PC-3 (cell line): ENCODE measurements around the gene TIPRL. TPM values are rescaled to one million over a fixed set of nuclear protein-coding genes. Genes with fewer than 3 reads are reported as not detected.

Experiments used
- ATAC-seq: fragments of 200-7000 bp; cut with Tn5 transposase; 2 replicates; pipeline ENCODE4 v1.9.1; 2020; ENCODE audit warnings: mild to moderate bottlenecking, moderate library complexity
- BruUV-seq: library from RNA; stranded (reverse); fragments of 400-500 nt; replicated peaks from 2 replicates; lab custom pipeline; 2021; lab: Mats Ljungman, UMichigan
- CTCF ChIA-PET: fragments of 300-600 bp; sonication (Branson Sonifier 250); formaldehyde crosslinking; loops from one replicate; lab custom pipeline; 2022; ENCODE audit warnings: antibody characterized with exemption; lab: Charles Lee
- POLR2A ChIA-PET: fragments of 300-600 bp; sonication (Branson Sonifier 250); formaldehyde crosslinking; loops from one replicate; lab custom pipeline; 2022; ENCODE audit warnings: antibody characterized with exemption; ENCODE audit not compliant: unreplicated experiment; lab: Charles Lee
- DNase-seq: peaks from one replicate; pipeline ENCODE4 v3.0.0-alpha.2; 2015
- H2AFZ ChIP-seq: fragments of 300-600 bp; sonication (generic); 2 replicates; pipeline ENCODE4 v1.6.0; 2016; ENCODE audit warnings: antibody characterized with exemption, low read length
- H3F3A ChIP-seq: fragments of 300-600 bp; sonication (generic); one replicate; pipeline ENCODE4 v1.6.0; 2017; ENCODE audit warnings: antibody characterized with exemption, low read length, control low read depth, mild to moderate bottlenecking; ENCODE audit not compliant: unreplicated experiment
- H3K27ac ChIP-seq: fragments of 300-600 bp; sonication (generic); 2 replicates; pipeline ENCODE4 v1.5.1; 2016; ENCODE audit warnings: mild to moderate bottlenecking, low read length
- H3K27me3 ChIP-seq: fragments of 300-600 bp; sonication (generic); 2 replicates; pipeline ENCODE4 v1.6.1; 2016; ENCODE audit warnings: low read length, mixed read lengths
- H3K36me3 ChIP-seq: fragments of 300-600 bp; sonication (generic); 2 replicates; pipeline ENCODE4 v1.6.1; 2016; ENCODE audit warnings: low read depth, mixed run types, low read length, mixed read lengths
- H3K4me1 ChIP-seq: fragments of 300-600 bp; sonication (generic); 2 replicates; pipeline ENCODE4 v1.5.1; 2016; ENCODE audit warnings: low read length; ENCODE audit not compliant: insufficient read depth
- H3K4me2 ChIP-seq: fragments of 300-600 bp; sonication (generic); 2 replicates; pipeline ENCODE4 v1.6.0; 2016; ENCODE audit warnings: low read length
- H3K4me3 ChIP-seq: fragments of 300-600 bp; sonication (generic); 2 replicates; pipeline ENCODE4 v1.5.1; 2016; ENCODE audit warnings: mild to moderate bottlenecking, low read length, mixed read lengths
- H3K79me2 ChIP-seq: fragments of 300-600 bp; sonication (generic); 2 replicates; pipeline ENCODE4 v1.6.1; 2017; ENCODE audit warnings: low read length, mixed read lengths
- H3K9ac ChIP-seq: fragments of 300-600 bp; sonication (generic); 2 replicates; pipeline ENCODE4 v1.6.0; 2016; ENCODE audit warnings: mild to moderate bottlenecking, low read length
- H3K9me2 ChIP-seq: fragments of 300-600 bp; sonication (generic); replicated peaks from 2 replicates; pipeline ENCODE4 v1.6.1; 2016; ENCODE audit warnings: mixed run types, low read length, mixed read lengths
- H3K9me3 ChIP-seq: fragments of 300-600 bp; sonication (generic); 2 replicates; pipeline ENCODE4 v1.6.1; 2016; ENCODE audit warnings: low read length, mixed read lengths
- H4K20me1 ChIP-seq: fragments of 300-600 bp; sonication (generic); 2 replicates; pipeline ENCODE4 v1.6.1; 2016; ENCODE audit warnings: low read length, mixed read lengths
- EZH2 ChIP-seq: fragments of 300-600 bp; sonication (generic); IDR thresholded peaks from one replicate; pipeline ENCODE4 v1.6.1; 2017; ENCODE audit warnings: antibody characterized with exemption, mild to moderate bottlenecking, low read length; ENCODE audit not compliant: unreplicated experiment
- EZH2phosphoT487 ChIP-seq: fragments of 300-600 bp; sonication (generic); IDR thresholded peaks from 2 replicates; pipeline ENCODE4 v1.6.1; 2018; ENCODE audit warnings: mild to moderate bottlenecking, antibody characterized with exemption, low read length, borderline replicate concordance
- intact Hi-C: fragments of 100-400 bp; cut with micrococcal nuclease; formaldehyde crosslinking; loops from 2 replicates; pipeline ENCODE4 v1.9.0; 2023
- total RNA-seq: library from RNA; depleted of rRNA; stranded (reverse); fragments of >200 nt; gene quantifications from 2 replicates; pipeline ENCODE4 v1.2.3, GENCODE V29; 2014
- TF ChIP-seq, protein P1 (sequence below): fragments of 300-600 bp; sonication (generic); conservative IDR thresholded peaks from 2 replicates; pipeline ENCODE4 v1.5.1; 2017; ENCODE audit warnings: antibody characterized with exemption, low read depth, mild to moderate bottlenecking, low read length

TIPRL gene
- total RNA-seq, 1 experiment from 2014 or later = 50.1 TPM

DNA sequence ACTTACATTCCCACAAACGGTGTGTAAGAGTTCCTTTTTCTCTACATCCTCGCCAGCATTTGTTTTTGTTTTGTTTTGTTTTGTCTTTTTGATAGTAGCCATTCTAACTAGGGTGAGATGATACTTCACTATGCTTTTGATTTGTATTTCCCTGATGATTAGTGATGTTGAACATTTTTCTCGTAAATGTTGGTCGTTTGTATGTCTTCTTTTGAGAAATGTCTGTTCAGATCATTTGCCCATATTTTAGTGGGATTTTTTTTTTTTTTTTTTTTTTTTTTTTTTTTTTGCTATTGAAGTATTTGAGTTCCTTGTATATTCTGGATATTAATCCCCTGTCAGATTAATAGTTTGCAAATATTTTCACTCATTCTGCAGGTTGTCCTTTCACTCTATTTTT lies 22.9 kb upstream of the TIPRL start:
- Histone ChIP-seq H3K27me3 (no peaks in the 10 kb centered on the region), H4K20me1 (no peaks in the 10 kb centered on the region), H3K4me3 (no peak overlapping the region), H3K9me2 (no peaks in the 10 kb centered on the region), H3K4me2 (no peak overlapping the region), H3K9me3 (peaks cover 5% of the 10 kb centered on the region), H3F3A (no peaks in the 10 kb centered on the region), H2AFZ (no peak overlapping the region), H3K9ac (no peak overlapping the region), H3K36me3 (no peaks in the 10 kb centered on the region), H3K4me1 (no peaks in the 10 kb centered on the region), H3K79me2 (no peaks in the 10 kb centered on the region), H3K27ac (no peak overlapping the region)
- BruUV-seq = no TSS peak
- TF ChIP-seq EZH2phosphoT487 = no peak
- TF ChIP-seq, protein P1, sequence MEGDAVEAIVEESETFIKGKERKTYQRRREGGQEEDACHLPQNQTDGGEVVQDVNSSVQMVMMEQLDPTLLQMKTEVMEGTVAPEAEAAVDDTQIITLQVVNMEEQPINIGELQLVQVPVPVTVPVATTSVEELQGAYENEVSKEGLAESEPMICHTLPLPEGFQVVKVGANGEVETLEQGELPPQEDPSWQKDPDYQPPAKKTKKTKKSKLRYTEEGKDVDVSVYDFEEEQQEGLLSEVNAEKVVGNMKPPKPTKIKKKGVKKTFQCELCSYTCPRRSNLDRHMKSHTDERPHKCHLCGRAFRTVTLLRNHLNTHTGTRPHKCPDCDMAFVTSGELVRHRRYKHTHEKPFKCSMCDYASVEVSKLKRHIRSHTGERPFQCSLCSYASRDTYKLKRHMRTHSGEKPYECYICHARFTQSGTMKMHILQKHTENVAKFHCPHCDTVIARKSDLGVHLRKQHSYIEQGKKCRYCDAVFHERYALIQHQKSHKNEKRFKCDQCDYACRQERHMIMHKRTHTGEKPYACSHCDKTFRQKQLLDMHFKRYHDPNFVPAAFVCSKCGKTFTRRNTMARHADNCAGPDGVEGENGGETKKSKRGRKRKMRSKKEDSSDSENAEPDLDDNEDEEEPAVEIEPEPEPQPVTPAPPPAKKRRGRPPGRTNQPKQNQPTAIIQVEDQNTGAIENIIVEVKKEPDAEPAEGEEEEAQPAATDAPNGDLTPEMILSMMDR = no peak
- ChIA-PET CTCF (no interaction called here), POLR2A (no interaction called here)
- DNase-seq (no peak), ATAC-seq (no peak)
- intact Hi-C loops = no loop called here

DNA sequence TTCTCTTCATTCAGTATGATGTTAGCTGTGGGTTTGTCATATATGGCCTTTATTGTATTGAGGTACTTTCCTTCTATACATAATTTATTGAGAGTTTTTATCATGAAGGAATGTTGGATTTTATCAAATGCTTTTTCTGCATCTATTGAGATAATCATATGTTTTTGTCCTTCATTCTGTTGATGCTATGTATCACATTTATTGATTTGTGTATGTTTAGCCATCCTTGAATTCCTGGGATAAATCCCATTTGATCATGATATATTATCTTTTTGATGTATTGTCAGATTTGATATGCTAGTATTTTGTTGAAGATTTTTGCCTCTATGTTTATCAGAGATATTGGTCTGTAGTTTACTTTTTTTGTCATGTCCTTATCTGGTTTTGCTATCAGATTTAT lies 21.1 kb upstream of the TIPRL start:
- no peak overlapping the region for H3K4me2 ChIP-seq
- ChIA-PET POLR2A (no interaction called here), CTCF (no interaction called here)
- no peaks in the 10 kb centered on the region for H3K4me1 ChIP-seq
- no peaks in the 10 kb centered on the region for H3K79me2 ChIP-seq
- H3K9me2 ChIP-seq = no peaks in the 10 kb centered on the region
- intact Hi-C loops = no loop called here
- TF ChIP-seq EZH2 (no peak), EZH2phosphoT487 (no peak)
- peaks cover 5% of the 10 kb centered on the region for H3K9me3 ChIP-seq
- H3F3A ChIP-seq = no peaks in the 10 kb centered on the region
- no peak overlapping the region for H2AFZ ChIP-seq
- DNase-seq = no peak
- no peak overlapping the region for H3K9ac ChIP-seq
- BruUV-seq = no TSS peak
- no peak overlapping the region for H3K4me3 ChIP-seq
- H3K27ac ChIP-seq = no peak overlapping the region
- H3K36me3 ChIP-seq = no peaks in the 10 kb centered on the region
- H3K27me3 ChIP-seq = no peaks in the 10 kb centered on the region
- ATAC-seq = no peak
- H4K20me1 ChIP-seq = no peaks in the 10 kb centered on the region

DNA sequence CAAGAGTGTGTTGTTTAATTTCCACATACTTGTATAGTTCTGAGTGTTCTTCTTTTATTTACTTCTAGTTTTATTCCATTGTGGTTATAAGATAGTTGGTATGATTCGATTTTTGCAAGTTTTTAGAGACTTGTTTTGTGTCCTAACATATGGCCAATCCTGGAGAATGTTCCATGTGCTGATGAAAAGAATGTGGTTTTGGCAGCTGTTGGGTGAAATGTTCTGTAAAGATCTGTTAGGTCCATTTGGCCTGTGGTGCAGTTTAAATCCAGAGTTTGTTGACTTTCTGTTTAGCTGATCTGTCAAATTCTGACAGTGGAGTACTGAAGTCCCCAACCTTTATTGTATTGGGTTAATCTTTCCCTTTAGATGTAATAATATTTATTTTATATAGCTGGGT lies 19.5 kb upstream of the TIPRL start:
- ATAC-seq (no peak), DNase-seq (no peak)
- H3K9me3 ChIP-seq = peaks cover 5% of the 10 kb centered on the region
- no peaks in the 10 kb centered on the region for H4K20me1 ChIP-seq
- no peak overlapping the region for H3K4me2 ChIP-seq
- no peaks in the 10 kb centered on the region for H3F3A ChIP-seq
- intact Hi-C loops = no loop called here
- H3K27ac ChIP-seq = no peak overlapping the region
- H3K9me2 ChIP-seq = no peaks in the 10 kb centered on the region
- no peaks in the 10 kb centered on the region for H3K27me3 ChIP-seq
- H2AFZ ChIP-seq = no peak overlapping the region
- H3K79me2 ChIP-seq = no peaks in the 10 kb centered on the region
- POLR2A ChIA-PET = no interaction called here
- H3K4me3 ChIP-seq = no peak overlapping the region
- no peaks in the 10 kb centered on the region for H3K36me3 ChIP-seq
- no peaks in the 10 kb centered on the region for H3K4me1 ChIP-seq
- CTCF ChIA-PET = no interaction called here
- BruUV-seq = no TSS peak
- no peak for TF ChIP-seq EZH2phosphoT487
- TF ChIP-seq, protein P1 = no peak
- TF ChIP-seq EZH2 = no peak
- H3K9ac ChIP-seq = no peak overlapping the region
